HepG2 (cell line): ENCODE results near the gene ABHD17A. TPM values are rescaled to one million over a fixed set of nuclear protein-coding genes. Genes with fewer than 3 reads are reported as not detected.
A peak's percentile ranks its signal among the peaks of the same experiment; 100 is the strongest.

Experiments
- ATAC-seq: fragments of 200-7000 bp; cut with Tn5 transposase; 3 replicates; pipeline ENCODE4 v1.9.1; 2020; ENCODE audit warnings: mild to moderate bottlenecking, moderate library complexity
- BruUV-seq: library from RNA; stranded (reverse); fragments of 400-500 nt; replicated peaks from 2 replicates; lab custom pipeline; 2021; lab: Mats Ljungman, UMichigan
- CTCF ChIA-PET: fragments of 300-600 bp; formaldehyde crosslinking; extraction: SDS; loops from one replicate; lab custom pipeline; 2021; ENCODE audit warnings: low total read pairs, inconsistent platforms, low intra/inter-chr PET ratio; lab: Yijun Ruan, JAX
- POLR2A ChIA-PET: fragments of 350-600 bp; sonication (Branson Sonifier 250); formaldehyde crosslinking; loops from one replicate; lab custom pipeline; 2020; ENCODE audit warnings: antibody characterized with exemption, inconsistent platforms; lab: Yijun Ruan, JAX
- DNase-seq: peaks from one replicate; pipeline ENCODE4 v3.0.0-alpha.2; 2015; ENCODE audit warnings: low spot score
- FAIRE-seq: peaks from 3 replicates; lab custom pipeline; 2011; peaks lifted over from hg19 to GRCh38; lab: Jason Lieb, UNC
- H2AFZ ChIP-seq: one replicate; pipeline ENCODE4 v1.6.1; 2011; ENCODE audit warnings: low read length, inconsistent platforms
- H3K27ac ChIP-seq: fragments of 300-600 bp; 3 replicates; pipeline ENCODE4 v1.8.0; 2011; ENCODE audit warnings: mixed run types, mild to moderate bottlenecking, mixed read lengths, low read length, inconsistent platforms; ENCODE audit not compliant: insufficient read depth; ENCODE audit errors: extremely low read length
- H3K27me3 ChIP-seq, 2 experiments: fragments of 200-600 bp in 1 of 2; 2 replicates in 1 of 2; 3 replicates in 1 of 2; pipeline versions ENCODE4 v1.6.0 to v1.8.0; 2011; ENCODE audit warnings: low read length in 2 of 2, mild to moderate bottlenecking in 2 of 2, moderate library complexity in 2 of 2, inconsistent platforms in 1 of 2; ENCODE audit not compliant: insufficient read depth in 2 of 2, control insufficient read depth in 1 of 2
- H3K36me3 ChIP-seq, 2 experiments: fragments of 200-600 bp in 1 of 2; replicated peaks in 1 of 2; 2 replicates in 1 of 2; 3 replicates in 1 of 2; pipeline versions ENCODE4 v1.5.1 to v1.8.0; 2011; ENCODE audit warnings: low read length in 2 of 2, inconsistent platforms in 1 of 2; ENCODE audit not compliant: insufficient read depth in 2 of 2, control insufficient read depth in 1 of 2
- H3K4me1 ChIP-seq: 2 replicates; pipeline ENCODE4 v1.5.1; 2012; ENCODE audit warnings: low read length, inconsistent platforms; ENCODE audit not compliant: insufficient read depth
- H3K4me2 ChIP-seq: 2 replicates; pipeline ENCODE4 v1.6.0; 2011; ENCODE audit warnings: low read depth, low read length, inconsistent platforms
- H3K4me3 ChIP-seq, 3 experiments: fragments of 200-600 bp in 1 of 3; sonication (generic), shearing (Covaris generic) in 1 of 3; replicated peaks in 1 of 3; 2 replicates each; pipeline ENCODE4 v1.5.1; 2011 to 2016; ENCODE audit warnings: low read length in 3 of 3, inconsistent platforms in 2 of 3, low read depth in 2 of 3, mild to moderate bottlenecking in 2 of 3, control low read depth in 1 of 3, mixed read lengths in 1 of 3; ENCODE audit not compliant: insufficient read depth in 1 of 3
- H3K79me2 ChIP-seq: one replicate; pipeline ENCODE4 v1.6.1; 2011; ENCODE audit warnings: low read length, inconsistent platforms; ENCODE audit not compliant: insufficient read depth
- H3K9ac ChIP-seq: 2 replicates; pipeline ENCODE4 v1.6.0; 2011; ENCODE audit warnings: mild to moderate bottlenecking, low read depth, low read length, inconsistent platforms; ENCODE audit not compliant: insufficient read depth
- H3K9me3 ChIP-seq: 2 replicates; pipeline ENCODE4 v1.5.1; 2012; ENCODE audit warnings: mild to moderate bottlenecking, low read length
- H4K20me1 ChIP-seq: 2 replicates; pipeline ENCODE4 v1.6.0; 2011; ENCODE audit warnings: inconsistent platforms, mild to moderate bottlenecking, low read length, moderate library complexity; ENCODE audit not compliant: insufficient read depth
- GLI4 ChIP-seq: sonication (generic); formaldehyde crosslinking; IDR thresholded peaks from 2 replicates; pipeline ENCODE4 v1.5.1; 2020; ENCODE audit warnings: missing genetic modification reagents, mild to moderate bottlenecking, moderate library complexity, borderline replicate concordance
- MAFK ChIP-seq, 2 experiments: IDR thresholded peaks in 1 of 2; conservative IDR thresholded peaks in 1 of 2; 2 replicates each; pipeline ENCODE4 v1.6.1; 2011; ENCODE audit warnings: improper control_type of control experiment in 2 of 2, low read length in 2 of 2
- ZNF577 ChIP-seq: sonication (generic); formaldehyde crosslinking; IDR thresholded peaks from 2 replicates; pipeline ENCODE4 v1.4.0; 2020; ENCODE audit warnings: mild to moderate bottlenecking, low read depth, missing genetic modification reagents, borderline replicate concordance
- ZNF746 ChIP-seq: sonication (generic); formaldehyde crosslinking; IDR thresholded peaks from 2 replicates; pipeline ENCODE4 v1.8.0; 2022; ENCODE audit warnings: mild to moderate bottlenecking, missing genetic modification reagents
- ZNF891 ChIP-seq: sonication (generic); formaldehyde crosslinking; IDR thresholded peaks from 2 replicates; pipeline ENCODE4 v1.5.0; 2020; ENCODE audit warnings: mild to moderate bottlenecking, missing genetic modification reagents
- whole genome bisulfite sequencing: methylation state at CpG from one replicate; pipeline ENCODE4 v1.1.6; 2017; ENCODE audit warnings: low lambda C conversion rate; 5-methylcytosine and 5-hydroxymethylcytosine counted together
- in situ Hi-C: cut with HindIII; loops from 2 replicates; pipeline ENCODE4 v1.10.0; 2017; ENCODE audit warnings: low pct_unique_long_range_greater_than_20kb; ENCODE audit not compliant: extremely low pct_ligation_motif_present
- intact Hi-C: fragments of 100-400 bp; cut with micrococcal nuclease; formaldehyde crosslinking; loops from one replicate; pipeline ENCODE4 v1.10.0; 2022; ENCODE audit not compliant: unreplicated experiment
- polyA plus RNA-seq, 8 experiments: library from polyadenylated mRNA; depleted of rRNA in 3 of 8; stranded (reverse) in 7 of 8; unstranded in 1 of 8; fragments of >200 nt; fragmentation: Illumina TruSeq in 4 of 8; extraction: Trizol in 4 of 8; gene quantifications; 2 replicates each; pipeline versions ENCODE4 v1.2.1 to v1.2.3, GENCODE V29; 2011 to 2016; ENCODE audit warnings: low read depth in 4 of 8, missing spikeins in 1 of 8, mixed read lengths in 1 of 8; ENCODE audit not compliant: insufficient read depth in 1 of 8
- total RNA-seq, 5 experiments: library from RNA; depleted of rRNA; stranded (reverse); fragments of >200 nt; fragmentation: Illumina TruSeq; extraction: Trizol; gene quantifications; 2 replicates each; pipeline ENCODE4 v1.2.3, GENCODE V29; 2016; ENCODE audit warnings: low read depth in 1 of 5

ABHD17A gene
- total and polyA plus RNA-seq, 2 of the 13 experiments (the other 11 are each of a cell fraction or from before 2014, with no cell fraction given), result 27.7 to 40.8 TPM

DNA sequence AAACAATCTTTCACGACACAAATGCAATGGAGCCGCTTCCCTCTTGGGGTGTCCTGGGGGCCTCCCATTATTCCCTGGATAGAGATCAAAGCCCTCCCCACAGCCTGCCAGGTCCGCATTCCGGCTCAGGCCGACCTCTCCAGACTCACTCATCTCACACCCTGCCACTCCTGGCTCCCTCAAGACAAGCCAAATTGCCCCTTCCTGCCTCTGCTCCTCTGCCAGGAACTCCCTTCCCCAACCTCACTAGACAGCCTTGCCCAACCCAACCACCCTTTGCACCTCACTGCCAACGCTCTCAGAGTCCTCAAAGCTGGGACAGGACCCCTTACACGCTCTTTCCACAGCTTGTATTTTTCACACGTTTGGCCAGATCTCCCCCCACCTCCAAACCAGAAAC lies 1.5 kb downstream of the ABHD17A start:
- Histone ChIP-seq H3K27me3 (no peaks in the 10 kb centered on the region), H2AFZ (no peak overlapping the region), H3K9ac (peak overlapping the region; percentile 90), H3K4me3 (peak overlapping the region; percentile 77 to 99 (median 89); a peak in 5 of 6 replicates), H3K27ac (no peak overlapping the region), H3K79me2 (peaks cover 32% of the 10 kb centered on the region), H3K9me3 (no peaks in the 10 kb centered on the region), H3K36me3 (peaks cover 0 to 3% of the 10 kb centered on the region in 2 experiments; a peak in 1 of 5 replicates), H3K4me2 (peak overlapping the region; percentile 91), H3K4me1 (peaks cover 49% of the 10 kb centered on the region), H4K20me1 (peaks cover 16% of the 10 kb centered on the region)
- DNase-seq (no peak), ATAC-seq (no peak), FAIRE-seq (no peak)
- CTCF ChIA-PET, result no interaction called here
- POLR2A ChIA-PET, result interaction anchor here (0.6 kb wide), 1 partner anchor 13 kb away, joined by 3 read pairs; no protein-coding TSS in a partner anchor
- TF ChIP-seq GLI4 (CRISPR knock-in tag) (no peak), ZNF891 (CRISPR knock-in tag) (0 out of 2 replicates have a peak, but pooled peaks have one; percentile 7), ZNF577 (CRISPR knock-in tag) (no peak)
- WGBS, result 31% methylated on average over 8 of the region's 8 CpGs
- intact Hi-C loops (no loop called here), in situ Hi-C loops (no loop called here)
- BruUV-seq, result TSS peak; percentile 65

DNA sequence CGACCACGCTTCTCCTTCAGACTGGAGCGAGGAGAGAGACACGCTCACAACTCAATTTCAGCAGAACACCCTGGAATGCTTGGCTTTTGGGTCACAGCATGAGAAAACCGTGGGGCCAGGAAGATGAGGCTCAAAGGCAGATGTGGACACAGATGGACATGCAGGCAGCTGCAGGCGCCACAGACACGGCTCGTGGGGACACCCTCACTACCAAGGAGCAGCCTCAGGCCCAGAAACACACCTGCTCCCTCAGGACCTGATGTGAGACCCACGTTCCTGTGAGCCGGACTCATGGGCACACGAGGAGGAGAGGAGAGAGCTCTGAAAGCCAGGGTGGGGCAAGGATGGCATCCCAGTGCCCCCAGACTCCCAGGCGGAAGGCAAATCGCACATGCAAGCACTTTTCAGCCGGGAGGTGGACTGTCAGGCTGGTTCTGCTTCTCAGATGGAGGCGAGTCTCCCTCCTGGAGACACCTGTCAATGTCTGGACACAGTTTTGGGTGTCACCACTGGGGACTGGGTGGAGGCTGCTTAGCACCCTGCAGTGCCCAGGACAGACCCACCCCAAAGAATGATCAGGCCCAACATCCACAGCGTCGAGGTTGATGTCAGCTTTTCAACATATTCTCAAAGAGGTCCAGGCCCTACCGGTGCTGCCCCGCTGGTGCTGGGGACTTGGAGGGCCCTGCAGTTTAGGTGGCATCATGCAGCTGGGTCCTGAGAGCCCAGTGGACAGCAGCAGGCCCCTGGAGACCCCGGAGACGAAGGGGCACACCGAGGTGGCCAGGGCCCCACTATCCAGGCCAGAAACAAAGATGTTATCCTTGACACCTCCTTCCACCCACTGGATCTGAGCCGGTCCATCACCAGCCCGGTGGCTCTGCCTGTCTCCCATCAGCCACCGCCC lies 2.3 kb downstream of the ABHD17A start:
- H3K79me2 ChIP-seq, result peaks cover 32% of the 10 kb centered on the region
- peak overlapping the region; percentile 91 for H3K4me2 ChIP-seq
- H2AFZ ChIP-seq, result no peak overlapping the region
- H4K20me1 ChIP-seq, result peaks cover 16% of the 10 kb centered on the region
- H3K27ac ChIP-seq, result no peak overlapping the region
- intact Hi-C loops, result loop anchor here (1.0 kb wide), 1 partner anchor 16 kb away; no protein-coding TSS in a partner anchor
- DNase-seq (no peak), ATAC-seq (no peak), FAIRE-seq (no peak)
- TF ChIP-seq ZNF746 (CRISPR knock-in tag) (no peak), MAFK (conservative IDR thresholded peaks at IDR 0.05 in 1 of 2, IDR thresholded peaks at IDR 0.05 in 1 of 2; ENCODE audit: low read length in 2 of 2) (peak; percentile 10 to 39; a peak in 1 of 4 replicates)
- H3K4me1 ChIP-seq, result peaks cover 42% of the 10 kb centered on the region
- H3K4me3 ChIP-seq, result peak overlapping the region in 1 of 3 experiments; percentile 99; a peak in 2 of 6 replicates
- H3K9ac ChIP-seq, result peak overlapping the region; percentile 90; the same call in 1 of the 2 replicates
- in situ Hi-C loops, result no loop called here
- POLR2A ChIA-PET, result interaction anchor here (0.6 kb wide), 1 partner anchor 13 kb away, joined by 3 read pairs; no protein-coding TSS in a partner anchor
- peaks cover 0 to 3% of the 10 kb centered on the region in 2 experiments; a peak in 1 of 5 replicates for H3K36me3 ChIP-seq
- BruUV-seq, result no TSS peak
- 85% methylated on average over 15 of the region's 25 CpGs for WGBS
- H3K27me3 ChIP-seq, result no peaks in the 10 kb centered on the region
- CTCF ChIA-PET, result no interaction called here
- no peaks in the 10 kb centered on the region for H3K9me3 ChIP-seq
